Skin epidermis (tissue), 12 donors: Measurements from ENCODE around the gene NMT2.

Experiments used
- H3K27ac ChIP-seq, 21 experiments: fragments of 200-600 bp; sonication (generic) in 11 of 21; one replicate each; pipeline ENCODE4 v1.5.0; 2020; ENCODE audit warnings: mild to moderate bottlenecking in 3 of 21, inconsistent platforms in 2 of 21, moderate library complexity in 2 of 21
- H3K4me3 ChIP-seq, 7 experiments: fragments of 200-600 bp; sonication (generic) in 2 of 7; one replicate each; pipeline ENCODE4 v1.5.0; 2020; ENCODE audit warnings: inconsistent platforms in 2 of 7, mild to moderate bottlenecking in 2 of 7, moderate library complexity in 1 of 7

Gene NMT2

GRCh38 chr10:15147594-15148392 lies 20.7 kb downstream of the NMT2 start:
- no peak overlapping the region for H3K4me3 ChIP-seq
- no peak overlapping the region for H3K27ac ChIP-seq

- no peak overlapping the region for H3K4me3 ChIP-seq
- H3K27ac ChIP-seq, result no peak overlapping the region
Observed at GRCh38 chr10:15146366-15146765, 22.1 kb downstream of the NMT2 start.

GRCh38 chr10:15144788-15145187 lies 23.7 kb downstream of the NMT2 start:
- no peak overlapping the region for H3K27ac ChIP-seq
- H3K4me3 ChIP-seq, result no peak overlapping the region

- H3K4me3 ChIP-seq, result no peak overlapping the region
- no peak overlapping the region for H3K27ac ChIP-seq
Observed at GRCh38 chr10:15141136-15142054, 27.1 kb downstream of the NMT2 start.

GRCh38 chr10:15140698-15141097 lies 27.8 kb downstream of the NMT2 start:
- Histone ChIP-seq H3K4me3 (no peak overlapping the region), H3K27ac (no peak overlapping the region)

GRCh38 chr10:15137636-15138035 lies 30.9 kb downstream of the NMT2 start:
- Histone ChIP-seq H3K4me3 (no peak overlapping the region), H3K27ac (no peak overlapping the region)

DNA sequence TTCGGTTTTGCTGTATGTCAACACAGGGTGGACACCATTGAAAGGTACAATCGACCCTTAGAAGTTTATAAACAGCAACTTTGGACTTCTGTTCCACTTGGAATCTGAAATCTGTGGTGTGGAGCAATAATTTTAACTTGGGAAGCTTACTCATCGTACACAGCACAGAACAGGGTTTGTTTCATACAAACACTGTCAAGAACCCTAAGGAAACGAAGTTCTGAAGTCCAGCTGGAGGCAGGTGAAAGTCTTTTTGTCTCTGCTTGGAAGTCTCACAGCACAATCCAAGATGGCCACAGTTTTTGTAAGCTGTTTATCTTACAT lies 31.5 kb downstream of the NMT2 start:
- Histone ChIP-seq H3K4me3 (no peak overlapping the region), H3K27ac (no peak overlapping the region)

DNA sequence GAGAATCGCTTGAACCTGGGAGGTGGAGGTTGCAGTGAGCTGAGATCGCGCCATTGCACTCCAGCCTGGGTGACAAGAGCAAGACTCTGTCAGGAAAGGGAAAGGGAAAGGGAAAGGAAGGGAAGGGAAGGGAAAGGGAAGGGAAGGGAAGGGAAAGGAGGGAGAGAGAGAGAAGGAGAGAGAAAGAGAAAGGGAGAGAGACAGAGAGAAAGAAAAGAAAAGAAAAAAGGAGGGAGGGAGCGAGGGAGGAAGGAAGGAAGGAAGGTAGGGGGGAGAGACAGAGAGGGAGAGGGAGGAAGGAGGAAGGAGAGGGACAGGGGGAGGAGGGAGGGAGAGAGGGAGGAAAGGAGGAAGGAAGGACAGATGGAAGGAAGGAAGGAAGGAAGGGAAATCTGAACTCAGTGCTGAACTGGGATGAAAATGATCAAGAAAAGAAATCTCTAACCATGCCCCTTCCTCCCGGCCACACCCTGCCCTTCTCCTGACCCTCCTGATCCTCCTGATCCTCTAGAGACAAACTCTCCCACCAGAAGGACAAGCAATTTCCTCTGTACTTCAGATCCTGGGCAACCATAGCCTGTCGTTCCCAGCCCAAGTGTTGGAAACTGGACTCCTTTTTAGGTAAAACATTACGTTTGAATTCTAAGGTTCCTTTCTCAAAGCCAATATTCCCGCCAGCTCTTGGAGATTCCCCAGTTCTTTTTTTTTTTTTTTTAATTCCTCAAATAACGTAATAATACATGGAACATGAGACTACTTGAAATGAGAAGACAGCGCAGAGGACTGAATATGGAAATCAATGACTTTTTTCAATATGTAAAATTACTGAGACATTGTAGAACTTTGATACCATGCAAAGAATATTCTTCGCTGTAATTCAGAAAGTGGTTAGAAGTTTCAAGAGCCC lies 32.1 kb downstream of the NMT2 start:
- Histone ChIP-seq H3K27ac (no peak overlapping the region), H3K4me3 (no peak overlapping the region)

DNA sequence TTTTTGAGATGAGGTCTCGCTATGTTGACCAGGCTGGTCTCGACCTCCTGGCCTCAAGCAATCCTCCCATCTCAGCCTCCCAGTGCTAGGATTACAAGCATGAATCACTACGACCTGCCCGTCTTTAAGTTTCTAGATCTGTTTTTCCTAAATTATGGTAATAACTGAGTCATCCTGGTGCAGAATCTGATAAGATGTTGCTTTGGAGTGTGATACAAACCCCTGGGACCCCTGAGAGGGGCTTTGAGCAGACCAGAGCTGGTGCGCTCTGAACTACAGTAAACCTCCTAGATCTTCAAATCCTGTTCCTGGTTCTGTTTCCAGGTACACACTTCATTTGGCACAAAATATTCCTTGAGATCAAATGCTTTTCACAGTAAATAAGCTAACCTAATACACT lies 37.2 kb downstream of the NMT2 start:
- H3K4me3 ChIP-seq, result no peak overlapping the region
- H3K27ac ChIP-seq, result no peak overlapping the region

DNA sequence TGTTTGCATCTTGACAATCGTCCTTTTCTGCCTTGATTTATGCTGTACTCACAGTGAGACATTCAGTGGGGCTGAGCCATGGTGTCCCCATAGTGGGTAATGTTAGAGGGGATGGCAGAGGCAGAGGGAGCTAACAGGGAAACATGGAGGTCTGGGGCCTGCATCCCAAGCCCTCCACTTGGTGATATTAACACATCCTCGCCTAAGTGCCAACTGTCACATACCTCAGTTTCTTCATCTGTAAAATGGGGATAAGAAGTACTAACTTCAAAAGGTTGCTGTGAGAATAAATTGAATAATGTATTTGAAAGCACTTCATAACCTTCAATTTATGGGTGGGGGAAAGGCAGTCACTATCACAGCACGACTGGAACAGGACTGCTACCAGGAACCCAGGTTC lies 43.6 kb downstream of the NMT2 start:
- Histone ChIP-seq H3K27ac (no peak overlapping the region), H3K4me3 (no peak overlapping the region)

DNA sequence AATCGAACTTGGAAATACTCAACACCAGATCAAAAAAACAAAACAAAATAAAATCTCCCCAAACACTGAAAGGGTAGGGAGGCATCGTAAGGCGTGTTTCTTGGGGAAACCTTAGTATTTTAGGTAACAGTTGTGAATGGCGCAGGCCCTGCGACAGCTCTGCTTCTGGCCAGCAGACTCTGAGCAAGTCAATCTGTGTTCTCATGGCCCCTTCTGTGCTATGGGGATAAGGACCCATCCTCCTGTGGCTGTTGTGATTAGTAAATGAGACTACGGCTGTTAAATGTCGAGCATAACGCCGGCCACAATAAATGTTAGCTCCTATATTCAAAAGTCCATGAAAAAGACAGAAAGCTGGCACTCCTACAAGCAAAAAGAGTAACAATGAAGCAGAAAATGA lies 44.3 kb downstream of the NMT2 start:
- H3K27ac ChIP-seq, result no peak overlapping the region
- no peak overlapping the region for H3K4me3 ChIP-seq

- Histone ChIP-seq H3K4me3 (no peak overlapping the region), H3K27ac (no peak overlapping the region)
Observed at GRCh38 chr10:15123749-15124184, 44.7 kb downstream of the NMT2 start.

DNA sequence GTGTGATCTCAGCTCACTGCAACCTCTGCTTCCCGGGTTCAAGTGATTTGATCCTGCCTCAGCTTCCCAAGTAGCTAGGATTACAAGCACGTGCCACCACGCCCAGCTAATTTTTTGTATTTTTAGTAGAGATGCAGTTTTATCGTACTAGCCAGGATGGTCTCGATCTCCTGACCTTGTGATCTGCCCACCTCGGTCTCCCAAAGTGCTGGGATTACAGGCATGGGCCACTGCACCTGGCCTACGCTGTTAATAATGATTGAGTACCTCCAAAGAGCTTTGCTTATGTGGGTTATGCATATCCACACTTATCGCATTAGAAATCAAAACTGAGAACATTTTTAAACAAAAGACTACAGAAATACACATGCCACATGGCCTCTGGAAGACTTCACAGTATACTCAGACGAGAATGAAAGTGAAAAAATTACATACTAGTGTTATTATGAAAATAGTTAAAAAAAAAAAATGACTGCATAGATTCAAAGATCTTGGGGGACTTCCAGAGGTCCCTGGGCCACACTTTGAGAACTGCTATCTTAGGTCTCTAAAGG lies 45.9 kb downstream of the NMT2 start:
- H3K27ac ChIP-seq, result no peak overlapping the region
- H3K4me3 ChIP-seq, result no peak overlapping the region

- Histone ChIP-seq H3K27ac (no peak overlapping the region), H3K4me3 (no peak overlapping the region)
Observed at GRCh38 chr10:15121707-15122106, 46.8 kb downstream of the NMT2 start.

DNA sequence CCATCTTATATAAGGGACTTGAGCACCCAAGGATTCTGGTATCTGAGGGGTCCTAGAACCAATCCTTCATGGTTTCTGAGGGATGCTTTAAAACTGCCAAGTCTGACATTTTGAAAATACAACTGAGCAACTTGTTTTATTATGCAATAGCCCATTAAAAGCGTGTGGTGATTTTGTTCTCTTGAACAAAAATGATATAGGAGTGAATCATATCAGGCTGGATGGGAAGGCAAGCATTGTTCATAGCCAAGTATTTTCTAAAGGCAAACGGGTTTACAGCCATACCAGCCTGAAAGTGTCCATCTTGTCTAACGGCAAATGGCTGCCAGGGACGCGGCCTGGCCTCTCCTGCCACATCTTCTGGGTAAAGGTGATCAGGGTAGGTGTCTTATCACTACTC lies 48.0 kb downstream of the NMT2 start:
- Histone ChIP-seq H3K4me3 (no peak overlapping the region), H3K27ac (no peak overlapping the region)

GRCh38 chr10:15118615-15119014 lies 49.9 kb downstream of the NMT2 start:
- Histone ChIP-seq H3K4me3 (no peak overlapping the region), H3K27ac (no peak overlapping the region)

- H3K27ac ChIP-seq, result no peak overlapping the region
Observed at GRCh38 chr10:15116225-15116624, 52.3 kb downstream of the NMT2 start.

GRCh38 chr10:15113766-15114165 lies 54.7 kb downstream of the NMT2 start:
- H3K4me3 ChIP-seq, result no peak overlapping the region
- no peak overlapping the region for H3K27ac ChIP-seq

More at GRCh38 chr10:15116225-15116624, 52.3 kb downstream of the NMT2 start:
- no peak overlapping the region for H3K4me3 ChIP-seq

DNA sequence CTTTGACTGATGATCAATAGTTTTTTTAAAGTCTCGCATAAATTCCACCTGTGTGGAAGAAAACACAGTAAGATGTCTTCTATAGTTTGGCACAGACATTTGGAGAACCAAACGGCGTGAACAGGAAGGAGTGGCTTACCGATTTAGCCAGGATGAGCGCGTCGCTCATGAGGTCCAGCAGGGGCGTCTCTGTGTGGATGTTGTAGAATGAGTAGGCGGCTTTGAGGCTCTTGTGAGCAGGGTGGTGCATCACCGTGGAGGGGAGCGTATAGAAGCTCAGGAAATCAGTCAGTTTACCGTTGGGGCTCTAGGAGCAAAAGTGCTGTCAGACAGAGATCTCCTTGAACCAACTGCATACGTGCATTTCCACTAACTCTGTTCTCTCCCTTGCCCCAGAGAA lies 55.8 kb downstream of the NMT2 start:
- H3K27ac ChIP-seq, result no peak overlapping the region
- no peak overlapping the region for H3K4me3 ChIP-seq
